Activated CD8-positive, alpha-beta memory T cell treated with anti-CD3 and anti-CD28 coated beads for 24 hours (primary cell): ENCODE results near the gene LYZL4.

Experiments
- DNase-seq: peaks from one replicate; pipeline ENCODE4 v3.0.0-alpha.2; 2020

Gene LYZL4

DNA sequence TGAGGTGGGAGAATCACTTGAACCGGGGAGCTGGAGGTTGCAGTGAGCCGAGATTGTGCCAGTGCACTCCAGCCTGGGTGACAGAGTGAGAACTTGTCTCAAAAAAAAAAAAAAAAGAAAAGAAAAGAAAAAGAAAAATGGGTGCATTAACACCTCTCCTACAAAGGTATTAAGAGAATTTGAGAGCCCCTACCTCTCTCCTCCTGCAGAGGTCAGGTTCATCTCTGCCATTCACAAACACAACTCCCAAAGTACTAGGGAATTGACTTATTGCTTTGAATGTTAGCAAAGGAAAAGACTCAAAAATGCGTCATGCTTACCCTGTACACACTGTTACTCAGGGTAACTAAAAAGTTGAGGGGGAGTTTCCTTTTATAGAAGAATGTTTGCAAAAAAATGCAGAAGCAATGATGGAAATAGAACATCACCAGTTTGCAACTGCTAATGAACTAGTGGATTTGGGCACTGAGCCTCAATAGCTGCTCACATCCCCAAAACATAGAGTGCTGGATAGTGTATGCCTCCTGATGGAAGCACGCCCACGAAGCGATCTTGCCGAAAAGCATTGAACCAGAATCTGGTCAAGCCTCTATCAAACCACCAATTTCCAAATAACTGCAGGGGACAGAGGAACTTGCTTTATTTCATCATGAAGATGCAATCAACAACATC is 15.5 kb upstream of the LYZL4 start:
- no peak for DNase-seq

DNA sequence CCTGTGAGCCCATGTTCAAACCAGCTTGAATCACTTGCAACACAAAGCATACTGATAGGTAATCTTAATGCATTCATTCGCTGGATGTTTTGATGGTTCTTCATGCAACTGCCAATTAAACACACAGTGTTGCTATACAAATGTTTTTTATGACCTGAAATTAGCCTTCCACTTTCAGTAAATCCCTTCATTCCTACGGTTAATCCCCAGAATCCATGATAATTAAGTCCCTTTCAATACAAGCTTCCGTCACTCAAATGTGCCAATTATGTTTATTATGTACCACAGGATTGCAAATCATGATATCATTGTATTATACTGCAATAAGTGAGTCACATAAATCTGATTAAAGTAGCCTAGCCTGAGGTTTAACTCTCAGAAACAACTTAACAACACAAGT is 14.5 kb upstream of the LYZL4 start:
- no peak for DNase-seq

DNA sequence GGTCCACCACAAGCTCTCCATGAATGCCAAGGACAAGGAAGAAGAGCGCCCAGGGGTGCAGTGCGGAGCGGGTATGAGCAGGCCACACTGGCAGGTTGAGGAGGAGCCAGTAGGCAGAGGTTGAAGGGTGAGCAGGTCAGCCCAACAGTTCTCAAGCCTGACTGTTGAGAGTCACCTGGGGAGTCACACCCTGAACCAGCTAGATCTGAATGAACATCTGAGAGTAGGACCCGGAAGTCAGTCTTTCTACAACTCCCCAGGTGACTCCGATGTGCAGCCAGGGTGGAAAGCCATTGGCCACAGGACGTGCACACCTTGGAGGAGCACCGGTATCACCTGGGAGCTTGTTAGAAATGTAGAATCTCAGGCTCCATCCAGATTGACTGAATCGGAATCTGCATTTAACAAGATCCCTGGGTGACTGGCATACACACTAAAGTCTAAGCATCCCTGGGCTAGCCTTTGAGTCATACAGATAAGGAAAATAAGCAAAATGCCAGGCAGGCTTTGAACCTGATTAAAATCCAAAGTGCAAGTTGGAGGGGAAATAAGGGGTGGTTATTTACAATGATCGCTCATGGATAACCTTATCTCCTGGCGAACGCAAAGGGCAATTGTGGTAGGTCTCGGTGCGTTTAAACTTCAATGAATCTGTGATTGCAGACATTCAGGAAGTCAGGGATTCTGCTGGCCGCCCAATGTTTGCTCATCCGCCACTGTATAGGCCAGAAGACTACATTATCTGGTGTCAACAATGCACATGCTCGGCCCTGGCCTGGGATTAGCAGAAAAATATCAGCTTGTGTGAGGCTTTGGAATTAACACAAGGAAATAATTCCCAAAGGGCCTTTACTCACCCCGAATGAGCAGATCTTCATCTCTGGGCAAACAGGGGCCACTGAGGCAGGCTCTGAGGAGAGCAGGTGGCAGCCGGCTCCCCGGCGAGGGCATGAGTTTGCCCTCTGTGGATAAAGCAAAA is 11.7 kb upstream of the LYZL4 start:
- no peak for DNase-seq

DNA sequence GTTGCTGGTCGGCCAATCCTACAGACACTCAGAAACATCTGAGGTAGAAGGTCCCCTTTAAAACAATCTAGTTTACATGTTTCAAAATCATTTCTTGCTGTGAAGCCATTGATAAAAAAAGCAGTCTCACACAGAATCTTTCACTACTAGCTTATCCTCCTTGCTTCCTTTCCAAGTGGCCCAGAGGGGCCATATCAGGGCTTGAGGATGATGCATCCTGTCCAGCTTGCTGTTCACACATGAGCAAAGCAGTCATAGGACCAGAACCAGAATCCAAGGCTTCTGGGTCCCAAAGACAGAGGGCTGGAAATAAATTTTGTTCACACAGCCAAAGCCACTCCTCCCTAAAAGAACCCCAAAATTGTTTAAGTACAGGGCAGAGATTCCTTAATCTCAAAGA is 9.2 kb upstream of the LYZL4 start:
- DNase-seq, result no peak

DNA sequence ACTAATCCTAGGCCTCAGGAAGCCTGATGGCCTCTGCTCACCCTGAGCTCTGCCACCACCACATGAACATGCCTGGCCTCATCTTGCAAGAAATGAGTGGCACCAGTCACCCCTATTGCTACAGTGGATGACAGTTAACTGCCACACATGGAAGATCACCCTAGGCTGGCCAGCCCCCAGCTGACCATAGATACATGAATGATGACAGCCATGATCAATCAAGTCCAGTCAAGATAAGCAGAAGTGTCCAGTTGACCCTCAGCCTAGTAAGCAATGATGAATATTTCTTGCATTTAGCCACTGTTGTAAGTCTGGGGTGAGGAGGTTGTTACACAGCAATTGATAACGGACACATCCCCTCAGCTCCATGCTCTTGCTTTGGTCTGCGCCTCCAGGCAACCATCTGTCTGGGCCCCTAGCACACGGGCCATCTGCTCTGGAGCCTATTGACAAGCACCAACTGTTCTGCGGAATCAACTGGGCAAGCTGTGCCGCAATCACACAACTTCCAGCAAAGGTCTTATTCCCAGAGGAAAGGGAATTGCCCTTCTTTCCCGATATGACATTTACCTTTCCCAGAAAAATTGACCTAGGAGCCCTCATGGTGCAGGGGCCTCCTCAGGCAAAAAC is 2.2 kb upstream of the LYZL4 start:
- no peak for DNase-seq

DNA sequence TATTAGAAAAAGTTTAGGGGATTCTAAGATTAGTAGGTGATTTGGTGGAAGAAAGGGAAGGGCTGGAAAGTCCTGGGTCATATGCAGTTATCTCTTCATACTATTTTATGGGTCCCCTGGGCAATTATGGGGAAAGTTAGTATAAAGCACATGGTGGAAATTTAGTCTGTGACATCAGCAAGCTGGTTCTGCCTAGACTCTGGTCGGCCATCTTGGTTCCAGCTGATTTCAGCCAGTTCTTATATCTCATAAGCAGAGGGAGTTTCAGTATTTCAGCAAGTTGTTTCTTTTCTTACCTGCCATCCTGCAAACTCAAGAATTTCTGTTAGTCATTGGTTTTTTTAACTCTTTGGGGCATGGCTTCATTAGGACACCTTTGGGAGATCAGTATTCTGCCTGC is 1.0 kb upstream of the LYZL4 start:
- no peak for DNase-seq

DNA sequence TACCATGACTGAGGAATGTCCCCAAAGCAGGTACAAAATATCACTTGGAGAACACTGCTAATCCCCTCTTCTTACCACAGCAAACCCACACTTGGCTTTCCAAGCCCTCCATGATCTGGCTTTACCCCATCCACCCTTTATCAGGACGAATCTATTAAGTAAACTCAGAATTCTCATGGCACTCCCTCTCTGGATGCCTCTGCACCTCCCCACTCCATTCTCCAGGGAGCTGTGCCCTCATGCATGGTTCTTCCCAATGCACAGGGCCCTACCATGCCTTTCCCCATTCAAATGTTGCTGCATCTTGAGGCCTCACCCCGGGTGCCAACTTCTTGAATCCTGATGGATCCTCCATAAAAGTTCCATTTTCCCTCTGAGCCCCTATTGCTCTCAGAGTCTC is 2.3 kb downstream of the LYZL4 start:
- DNase-seq, result no peak

DNA sequence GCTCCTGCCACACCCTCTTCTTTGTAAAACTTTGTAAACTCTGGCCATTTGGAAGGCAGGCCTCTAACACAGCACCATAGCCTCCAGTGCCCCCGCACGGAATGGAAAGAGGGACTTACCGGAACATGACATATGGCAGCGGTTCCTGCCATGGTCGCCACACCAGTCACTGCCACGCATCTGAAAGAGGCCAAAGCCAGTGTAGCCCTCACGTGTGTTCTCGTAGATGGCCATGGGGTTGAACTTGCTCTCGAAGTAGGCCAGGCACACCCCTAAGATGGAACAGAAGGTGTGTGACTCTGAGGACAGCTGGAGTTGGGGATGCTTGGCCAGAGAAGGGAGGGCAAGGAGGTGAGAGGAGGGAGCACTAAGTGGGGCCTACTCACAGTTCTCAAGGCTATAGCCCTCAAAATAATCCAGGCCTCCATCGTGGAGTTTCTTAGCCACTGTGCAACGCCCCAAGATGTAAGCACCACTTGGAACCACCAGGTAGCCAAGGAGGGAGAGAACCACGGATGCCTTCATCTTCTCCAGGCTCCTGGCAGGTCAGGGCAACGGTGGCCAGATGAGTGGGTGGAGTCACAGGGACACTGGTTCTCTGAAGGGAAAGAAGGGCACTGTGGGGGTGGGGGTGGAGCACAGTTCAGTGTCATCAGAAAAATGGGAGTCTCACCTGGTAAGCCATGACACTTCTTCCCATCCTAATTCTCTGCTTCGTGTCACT is 3.5 kb downstream of the LYZL4 start:
- no peak for DNase-seq

DNA sequence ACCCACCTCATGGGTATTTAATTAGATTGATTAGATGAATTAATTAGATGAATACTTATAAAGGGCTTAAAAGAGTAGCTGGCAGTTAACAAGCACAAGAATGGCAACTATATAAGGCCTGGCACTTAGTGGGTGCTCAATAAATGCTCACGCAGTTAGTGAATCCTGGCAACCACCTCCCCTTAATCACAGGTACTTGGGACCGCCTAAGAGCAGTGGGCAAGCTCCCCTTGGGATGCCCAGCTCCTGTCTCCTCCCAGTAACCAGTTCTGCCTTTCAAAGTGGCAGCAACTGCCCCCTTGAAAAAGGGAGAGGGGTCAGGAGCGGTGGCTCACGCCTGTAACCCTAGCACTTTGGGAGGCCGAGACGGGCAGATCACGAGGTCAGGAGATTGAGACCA is 4.6 kb downstream of the LYZL4 start:
- no peak for DNase-seq

DNA sequence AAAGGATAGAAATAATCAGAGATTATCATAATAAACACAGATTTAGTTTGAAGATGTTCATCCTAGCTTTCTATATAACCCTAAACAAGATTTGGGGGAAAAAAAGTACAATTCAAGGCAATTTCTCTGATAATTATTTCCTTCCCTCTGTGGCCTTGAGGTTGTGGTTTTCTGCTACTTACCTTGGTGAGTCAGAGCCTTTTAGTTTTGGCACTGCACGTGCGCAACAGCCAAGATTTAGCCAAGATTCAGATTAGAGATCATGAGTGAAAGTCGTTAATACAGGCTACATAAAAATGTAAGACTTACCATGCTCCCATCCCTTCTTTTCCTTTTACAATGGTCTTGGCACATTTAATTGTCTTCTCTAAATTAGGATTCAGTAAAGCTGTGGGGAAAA is 6.7 kb downstream of the LYZL4 start:
- no peak for DNase-seq

DNA sequence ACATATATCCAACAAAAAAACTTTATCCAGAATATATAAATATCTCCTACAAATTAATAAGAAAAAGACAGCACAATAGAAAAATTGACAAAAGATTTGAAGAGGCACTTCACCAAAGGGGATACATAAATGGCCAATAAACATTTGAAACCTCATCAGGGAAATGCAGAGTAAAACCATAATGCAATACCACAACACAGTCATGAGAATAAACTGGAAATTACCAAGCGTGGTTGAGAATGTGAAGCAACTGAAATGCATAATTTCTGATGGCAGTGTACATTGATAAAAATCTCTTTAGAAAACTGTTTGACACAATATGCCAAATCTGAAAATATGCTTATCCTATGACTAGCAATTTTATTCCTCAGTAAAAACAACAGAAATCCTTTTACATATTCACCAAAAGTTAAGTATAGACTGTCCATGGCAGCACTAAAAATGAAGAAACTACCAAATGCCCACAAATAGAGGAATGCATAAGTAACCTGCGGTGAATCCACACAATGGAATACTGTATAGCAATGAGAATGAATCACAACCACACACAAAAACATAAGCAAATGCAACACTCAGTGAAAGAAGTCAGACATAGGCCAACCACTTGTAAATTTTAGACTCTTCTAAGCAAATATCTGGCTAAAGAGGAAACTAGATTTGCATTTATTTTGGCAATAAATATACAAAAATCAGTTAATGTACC is 7.9 kb downstream of the LYZL4 start:
- DNase-seq, result no peak

DNA sequence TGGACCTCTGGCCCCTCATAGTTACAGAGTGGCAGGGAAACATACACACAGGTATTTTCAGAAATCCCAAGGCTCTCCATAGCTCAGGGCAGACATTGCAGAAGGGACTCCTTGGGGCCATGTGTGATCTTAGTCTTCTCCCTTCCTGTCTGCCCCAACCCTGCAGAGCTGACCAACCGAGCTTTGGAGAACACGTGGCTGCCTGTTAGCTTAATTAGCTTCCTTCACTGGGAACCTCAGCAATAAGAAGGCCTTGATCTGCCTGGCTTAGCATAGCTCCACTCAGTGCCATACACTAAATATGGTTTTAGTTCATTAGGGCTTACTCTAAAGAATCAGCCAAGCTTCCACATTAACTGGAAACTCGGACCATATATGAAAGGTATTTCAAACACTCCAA is 12.3 kb downstream of the LYZL4 start:
- no peak for DNase-seq

DNA sequence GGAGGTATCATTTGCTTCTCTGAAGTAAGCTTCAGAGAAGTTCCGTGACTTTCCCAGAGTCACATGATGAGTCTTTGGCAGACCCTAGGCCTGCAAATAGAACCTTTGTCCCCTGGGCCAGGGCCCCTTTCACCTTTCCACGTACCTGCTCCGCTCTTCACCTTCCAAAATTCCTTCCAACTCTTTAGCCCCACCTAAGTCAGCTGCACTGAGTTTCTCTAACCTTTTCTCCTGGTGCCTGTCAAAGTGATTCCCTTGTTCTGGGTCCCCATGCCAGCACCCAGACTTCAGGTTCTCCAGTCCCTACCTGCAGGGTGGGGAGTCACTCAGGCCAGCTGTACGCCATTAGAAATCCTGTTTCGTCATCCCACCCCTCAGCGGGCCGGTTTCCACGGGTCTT is 12.8 kb downstream of the LYZL4 start:
- peak; percentile 40 for DNase-seq

DNA sequence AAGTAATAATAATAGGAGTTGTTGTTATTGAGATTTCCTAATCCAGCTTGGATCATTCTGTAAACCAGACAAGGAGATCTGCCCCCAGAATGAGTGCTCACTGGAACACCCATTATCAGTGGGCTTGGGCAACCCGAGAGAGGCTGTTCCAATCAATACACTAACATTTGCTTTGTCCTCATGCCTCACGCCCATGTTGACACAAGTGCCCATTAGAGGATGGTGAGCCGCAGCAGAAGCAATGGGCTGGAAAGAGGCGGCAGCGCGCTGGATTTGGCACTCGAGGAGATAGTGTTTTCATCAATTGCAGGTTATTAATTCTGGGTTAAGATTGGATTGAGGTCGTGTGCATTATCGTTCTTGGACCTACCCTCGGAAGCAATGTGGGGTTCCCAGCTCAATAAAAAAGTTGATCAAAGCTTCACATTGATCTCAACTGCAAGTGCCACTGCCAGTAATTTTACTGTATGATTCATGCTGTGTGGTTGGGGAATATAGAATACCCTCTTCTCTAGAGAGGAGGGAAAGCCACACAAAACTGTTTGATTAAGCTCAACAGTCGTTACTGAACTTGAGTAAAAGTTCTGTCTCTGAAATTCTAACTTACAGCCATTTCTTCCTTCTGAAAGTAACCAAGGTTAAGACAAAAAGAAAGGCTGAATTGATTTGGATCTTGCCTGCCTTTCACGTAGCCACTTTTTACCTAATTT is 15.7 kb downstream of the LYZL4 start:
- DNase-seq, result no peak

DNA sequence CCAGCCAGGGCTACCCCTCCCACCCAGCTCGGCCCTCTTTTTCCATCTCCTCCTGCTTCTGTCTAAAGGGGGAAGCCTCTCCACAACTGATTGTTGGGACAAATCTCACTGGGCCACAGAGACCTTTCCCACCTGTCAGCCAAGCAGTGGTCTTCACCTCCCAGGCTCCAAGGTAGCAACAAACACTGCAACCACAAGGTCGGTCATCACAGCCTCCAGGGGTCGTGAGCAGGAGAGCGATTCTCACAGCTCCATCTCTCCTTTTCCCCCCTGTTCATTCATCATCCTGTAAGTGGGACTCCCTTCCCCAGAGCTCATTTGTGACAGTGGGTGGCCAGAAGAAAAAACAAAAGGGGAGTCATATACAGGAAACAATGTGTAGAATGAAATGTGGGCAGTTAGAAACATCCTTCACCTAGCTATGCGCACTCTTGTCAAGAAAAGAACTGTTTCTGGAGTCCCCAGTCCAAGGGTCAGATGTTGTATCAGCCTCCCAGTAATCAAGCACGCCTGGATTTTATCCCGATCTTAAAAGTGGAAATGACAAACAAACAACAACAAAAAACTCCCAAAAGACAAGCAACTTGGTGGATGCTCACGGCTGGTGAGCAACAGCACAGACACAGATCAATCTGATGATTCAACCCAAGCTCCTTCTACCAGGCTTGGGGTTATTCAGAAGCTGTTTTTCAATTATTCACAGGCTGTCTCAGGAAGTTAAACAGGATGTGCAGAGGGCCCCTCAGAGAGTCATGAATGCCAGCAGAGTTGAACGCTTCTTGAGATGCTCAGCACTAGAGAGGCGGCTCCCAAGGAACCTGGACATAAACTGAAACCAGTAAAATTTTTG is 22.4 kb downstream of the LYZL4 start:
- DNase-seq, result no peak

DNA sequence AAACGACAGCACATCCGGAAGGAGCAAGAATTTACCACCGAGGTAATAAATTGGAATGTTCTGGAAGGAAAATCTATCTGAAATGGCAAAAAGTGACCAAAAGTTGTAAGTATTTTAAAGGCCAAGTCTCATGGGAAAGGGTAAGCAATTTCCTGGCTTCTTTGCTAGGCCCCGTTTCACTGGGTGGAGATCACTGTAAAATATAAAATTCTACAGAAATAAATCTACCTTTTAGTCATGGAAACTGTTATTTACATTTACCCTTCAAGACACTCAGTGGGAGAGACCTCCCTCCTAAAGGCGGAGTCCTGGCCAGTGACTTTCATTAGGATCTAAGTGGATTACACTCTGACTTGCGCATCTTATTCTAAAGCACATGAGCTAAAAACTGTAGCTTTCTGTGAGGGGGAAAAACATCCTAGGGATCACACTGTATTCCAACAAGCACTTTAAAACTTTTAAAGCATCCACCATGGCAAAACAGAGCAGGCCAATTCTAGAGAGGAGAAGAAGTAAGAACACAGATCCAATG is 28.8 kb downstream of the LYZL4 start:
- DNase-seq, result no peak

DNA sequence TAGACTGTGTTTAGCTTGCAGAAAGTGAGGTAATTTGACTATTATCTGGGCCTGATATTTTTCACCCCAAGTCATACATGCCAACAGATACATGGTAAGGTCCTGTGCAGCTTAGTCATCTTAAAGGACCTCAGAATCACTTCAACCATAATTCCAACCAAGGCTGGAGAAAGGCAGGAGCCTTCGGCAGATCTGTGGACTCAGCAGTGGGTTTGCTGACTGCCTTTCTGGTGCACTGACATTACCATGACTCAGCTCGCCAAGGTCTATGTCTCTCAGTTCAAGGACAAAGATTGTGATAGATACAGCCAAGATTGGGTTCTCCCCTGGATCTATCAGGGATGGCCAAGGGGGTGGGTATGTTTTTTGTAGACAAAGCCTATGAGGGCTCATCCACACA is 32.7 kb downstream of the LYZL4 start:
- DNase-seq, result no peak

DNA sequence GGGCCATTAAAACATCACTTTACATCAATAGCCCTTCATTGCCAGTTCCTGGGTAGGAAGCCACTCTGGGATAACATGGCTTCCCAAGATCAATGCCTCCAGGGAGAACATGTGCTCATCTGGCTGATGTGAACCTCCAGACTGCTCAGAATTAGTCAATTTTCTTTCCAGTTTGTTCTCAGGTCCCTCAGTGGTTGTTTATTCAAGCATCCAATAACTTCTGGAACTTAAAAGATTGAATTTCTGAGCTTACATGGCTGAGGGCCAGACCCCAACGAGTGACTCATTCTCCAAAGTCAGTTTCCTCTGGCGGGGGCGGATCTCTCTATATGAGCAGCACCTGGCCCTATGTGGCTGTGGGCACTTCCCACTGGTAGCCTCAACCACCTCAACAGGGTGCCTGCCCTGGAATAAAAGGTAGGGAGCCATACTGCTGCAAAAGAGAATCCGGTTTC is 34.0 kb downstream of the LYZL4 start:
- DNase-seq, result peak; percentile 71

DNA sequence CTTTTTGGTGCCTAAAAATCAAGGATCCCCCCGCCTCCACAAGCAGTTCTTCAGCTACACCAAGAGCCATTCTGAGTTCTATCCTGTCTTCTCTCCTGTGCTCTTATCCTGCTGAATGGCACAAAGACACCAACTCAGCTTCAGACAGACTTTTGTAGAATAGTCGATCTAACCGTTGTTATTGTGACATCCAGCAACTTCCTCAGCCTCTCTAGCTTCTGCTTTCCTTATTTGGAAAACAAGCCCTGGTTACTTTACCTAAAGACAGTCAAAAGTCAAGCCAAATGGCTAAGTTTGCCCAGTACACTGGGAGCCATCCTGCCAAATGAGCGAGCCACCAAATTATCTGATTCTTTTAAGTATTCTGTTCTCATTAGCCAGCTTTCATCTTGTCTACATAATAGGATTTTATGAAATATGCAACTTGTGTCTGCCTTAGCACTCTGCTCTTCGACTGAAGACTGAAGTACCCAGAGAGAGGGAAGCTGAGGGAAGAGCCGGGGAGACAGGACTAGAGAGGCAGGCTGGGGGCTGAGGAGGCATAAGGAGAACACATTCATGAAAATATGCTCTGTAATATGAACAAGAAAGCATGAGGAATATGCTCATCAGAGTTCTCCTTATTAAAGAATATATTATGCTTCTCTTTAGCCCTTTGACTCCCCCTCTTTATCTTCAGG is 35.1 kb downstream of the LYZL4 start:
- DNase-seq, result no peak

DNA sequence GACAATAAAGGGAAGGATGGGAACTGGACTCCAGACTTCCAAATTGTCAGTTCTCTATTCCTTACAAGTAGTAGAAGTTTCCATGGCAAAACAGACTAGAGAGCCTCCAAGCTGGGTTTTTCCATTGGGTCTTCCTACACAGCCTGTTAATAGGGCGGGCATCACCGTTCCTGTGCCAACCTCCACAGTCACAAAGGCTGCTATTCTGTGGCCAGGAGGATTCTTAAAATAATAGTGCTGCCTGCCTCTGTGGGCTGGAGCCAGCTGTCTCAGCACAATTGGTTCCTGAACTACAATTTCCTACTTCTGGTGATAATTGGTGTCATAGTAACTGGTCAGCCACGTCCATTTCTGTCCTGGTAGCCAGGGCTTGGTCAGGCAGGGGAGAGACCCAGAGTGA is 38.6 kb downstream of the LYZL4 start:
- DNase-seq, result no peak
